HCT116 (cell line): ENCODE measurements around the gene LCNL1. TPM values are rescaled to one million over a fixed set of nuclear protein-coding genes. Genes with fewer than 3 reads are reported as not detected.

ENCODE experiments used
- ATAC-seq: fragments of 200-7000 bp; cut with Tn5 transposase; 2 replicates; pipeline ENCODE4 v1.9.1; 2020; ENCODE audit warnings: mild to moderate bottlenecking, moderate library complexity
- BruUV-seq: library from RNA; stranded (reverse); fragments of 400-500 nt; replicated peaks from 2 replicates; lab custom pipeline; 2021; lab: Mats Ljungman, UMichigan
- CTCF ChIA-PET: fragments of 300-600 bp; sonication (Branson Sonifier 250); formaldehyde crosslinking; loops from one replicate; lab custom pipeline; 2021; ENCODE audit warnings: antibody characterized with exemption; lab: Charles Lee
- POLR2A ChIA-PET: fragments of 300-600, 350-600 bp; sonication (Branson Sonifier 250); formaldehyde crosslinking; loops from one replicate; lab custom pipeline; 2021; ENCODE audit warnings: antibody characterized with exemption; lab: Charles Lee
- RAD21 ChIA-PET, 2 experiments: fragments of 300-600 bp; sonication (Branson Sonifier 250); formaldehyde crosslinking; loops; one replicate each; lab custom pipeline; 2023; ENCODE audit warnings: low total read pairs in 2 of 2; ENCODE audit not compliant: uncharacterized antibody in 2 of 2, unreplicated experiment in 2 of 2, low non-redundant PET in 1 of 2; lab: Charles Lee
- DNase-seq: peaks from one replicate; pipeline ENCODE4 v3.0.0-alpha.2; 2010; ENCODE audit warnings: low read depth, low spot score
- H2AFZ ChIP-seq: fragments of 200-600 bp; shearing (Covaris generic), sonication (generic); 2 replicates; pipeline ENCODE4 v1.6.1; 2017; ENCODE audit warnings: low read depth, mixed run types, mixed read lengths, antibody characterized with exemption, low read length; ENCODE audit not compliant: poor library complexity, severe bottlenecking
- H3K27ac ChIP-seq: 2 replicates; pipeline ENCODE4 v1.5.1; 2012; ENCODE audit warnings: low read depth, low read length
- H3K27me3 ChIP-seq: fragments of 200-600 bp; sonication (generic); 2 replicates; pipeline ENCODE4 v1.6.1; 2016; ENCODE audit warnings: mixed run types, low read length, mixed read lengths; ENCODE audit not compliant: insufficient read depth
- H3K36me3 ChIP-seq, 2 experiments: fragments of 200-500 bp in 1 of 2; fragments of 200-600 bp in 1 of 2; sonication (Bioruptor generic) in 1 of 2; sonication (generic) in 1 of 2; 2 replicates each; pipeline versions ENCODE4 v1.5.1 to v1.6.1; 2014 to 2016; ENCODE audit warnings: low read length in 2 of 2, inconsistent platforms in 1 of 2, mixed read lengths in 1 of 2, mixed run types in 1 of 2; ENCODE audit not compliant: insufficient read depth in 2 of 2, control insufficient read depth in 1 of 2
- H3K4me1 ChIP-seq, 2 experiments: fragments of 200-600 bp in 1 of 2; sonication (generic) in 1 of 2; 2 replicates each; pipeline versions ENCODE4 v1.5.1 to v1.6.1; 2012 to 2017; ENCODE audit warnings: low read length in 2 of 2, inconsistent platforms in 1 of 2, mild to moderate bottlenecking in 1 of 2, mixed read lengths in 1 of 2, mixed run types in 1 of 2, moderate library complexity in 1 of 2; ENCODE audit not compliant: insufficient read depth in 2 of 2, control insufficient read depth in 1 of 2
- H3K4me2 ChIP-seq: fragments of 200-600 bp; sonication (generic); 2 replicates; pipeline ENCODE4 v1.6.1; 2017; ENCODE audit warnings: mixed run types, low read length, mixed read lengths
- H3K4me3 ChIP-seq, 2 experiments: fragments of 200-600 bp in 1 of 2; sonication (generic) in 1 of 2; replicated peaks in 1 of 2; 2 replicates each; pipeline ENCODE4 v1.5.1; 2011 to 2016; ENCODE audit warnings: low read length in 2 of 2, control low read depth in 1 of 2, low read depth in 1 of 2, mild to moderate bottlenecking in 1 of 2, mixed read lengths in 1 of 2, mixed run types in 1 of 2
- H3K79me2 ChIP-seq: fragments of 200-600 bp; sonication (generic); 2 replicates; pipeline ENCODE4 v1.6.1; 2017; ENCODE audit warnings: mild to moderate bottlenecking, mixed run types, low read length, moderate library complexity, mixed read lengths; ENCODE audit not compliant: insufficient read depth
- H3K9ac ChIP-seq: fragments of 200-600 bp; sonication (generic); 2 replicates; pipeline ENCODE4 v1.6.1; 2016; ENCODE audit warnings: low read length, mixed read lengths
- H3K9me2 ChIP-seq: fragments of 200-600 bp; sonication (generic), shearing (Covaris generic); 2 replicates; pipeline ENCODE4 v1.6.1; 2017; ENCODE audit warnings: mixed run types, mild to moderate bottlenecking, moderate library complexity; ENCODE audit not compliant: insufficient read depth
- H3K9me3 ChIP-seq, 2 experiments: fragments of 200-500 bp in 1 of 2; fragments of 200-600 bp in 1 of 2; sonication (Bioruptor generic) in 1 of 2; sonication (generic) in 1 of 2; 2 replicates each; pipeline ENCODE4 v1.6.1; 2014 to 2017; ENCODE audit warnings: low read length in 2 of 2, mixed read lengths in 2 of 2, inconsistent platforms in 1 of 2, low read depth in 1 of 2, mild to moderate bottlenecking in 1 of 2, mixed run types in 1 of 2, moderate library complexity in 1 of 2; ENCODE audit not compliant: control insufficient read depth in 1 of 2, insufficient read depth in 1 of 2
- H4K20me1 ChIP-seq: fragments of 200-600 bp; sonication (generic), shearing (Covaris generic); 2 replicates; pipeline ENCODE4 v1.6.1; 2017; ENCODE audit warnings: mixed run types, mild to moderate bottlenecking, moderate library complexity; ENCODE audit not compliant: insufficient read depth
- FOSL1 ChIP-seq: IDR thresholded peaks from 2 replicates; pipeline ENCODE4 v1.6.1; 2012; ENCODE audit warnings: low read depth
- JUND ChIP-seq: IDR thresholded peaks from 2 replicates; pipeline ENCODE4 v1.6.1; 2012
- RAD21 ChIP-seq: IDR thresholded peaks from 2 replicates; pipeline ENCODE4 v1.6.1; 2012; ENCODE audit warnings: low read depth, mild to moderate bottlenecking
- REST ChIP-seq: IDR thresholded peaks from 2 replicates; pipeline ENCODE4 v1.6.1; 2012; ENCODE audit warnings: low read depth
- SRF ChIP-seq: IDR thresholded peaks from 2 replicates; pipeline ENCODE4 v1.6.1; 2012; ENCODE audit warnings: low read depth
- YY1 ChIP-seq: IDR thresholded peaks from 2 replicates; pipeline ENCODE4 v1.6.1; 2011; ENCODE audit warnings: low read length, low read depth, moderate library complexity, mild to moderate bottlenecking; ENCODE audit not compliant: insufficient replicate concordance; ENCODE audit errors: extremely low read depth
- ZFX ChIP-seq: fragments of 450-650 bp; IDR thresholded peaks from 2 replicates; pipeline ENCODE4 v1.6.1; 2017
- intact Hi-C: fragments of 100-400 bp; cut with micrococcal nuclease; formaldehyde crosslinking; loops from 2 replicates; pipeline ENCODE4 v1.10.0; 2022
- total RNA-seq: library from RNA; stranded (reverse); gene quantifications from one replicate; pipeline ENCODE4 v1.2.1, GENCODE V29; 2021; ENCODE audit not compliant: unreplicated experiment
- TF ChIP-seq, protein P1 (sequence below): IDR thresholded peaks from 2 replicates; pipeline ENCODE4 v1.6.1; 2011; ENCODE audit warnings: mild to moderate bottlenecking, low read length, moderate library complexity; ENCODE audit not compliant: insufficient replicate concordance; ENCODE audit errors: extremely low read depth
- TF ChIP-seq, protein P2 (sequence below): IDR thresholded peaks from 2 replicates; pipeline ENCODE4 v1.6.1; 2012

Gene LCNL1
- total RNA-seq, 1 experiment from 2014 or later, result 0.44 TPM

DNA sequence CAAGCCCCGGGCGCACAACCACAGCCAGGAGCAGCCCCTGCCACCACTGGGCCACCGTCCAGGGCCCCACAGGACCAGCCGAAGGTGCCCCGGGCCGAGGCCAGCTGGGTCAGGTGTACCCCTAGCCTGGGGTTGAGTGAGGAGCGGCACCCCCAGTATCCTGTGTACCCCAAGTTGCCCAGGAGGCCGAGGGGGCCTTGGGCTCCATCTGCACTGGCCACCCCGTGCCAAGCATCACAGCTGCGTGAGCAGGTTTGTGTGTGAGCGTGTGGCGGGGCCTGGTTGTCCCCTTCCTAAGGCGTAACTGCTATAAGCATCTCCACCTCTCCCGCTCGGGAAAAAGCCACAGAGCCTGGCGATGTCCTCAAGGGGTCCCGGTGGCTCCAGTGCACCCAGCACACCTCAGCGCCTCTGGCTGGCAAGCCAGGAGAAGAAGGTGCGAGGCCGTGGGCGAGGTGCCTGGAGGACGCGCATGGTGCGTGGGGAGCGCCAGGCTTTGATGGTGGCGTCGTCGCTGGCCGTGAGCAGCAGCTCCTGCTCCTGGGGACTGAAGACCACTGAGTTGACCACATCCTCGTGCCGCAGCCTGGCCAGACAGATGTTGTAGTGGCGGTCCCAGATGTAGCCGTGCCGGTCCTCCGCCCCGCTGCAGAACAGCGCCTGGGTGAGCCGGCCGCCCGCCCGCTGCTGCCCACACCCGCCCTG is 42.1 kb upstream of the LCNL1 start (continued):
- no peak for TF ChIP-seq REST
- TF ChIP-seq ZFX, result no peak
- TF ChIP-seq SRF, result no peak
- TF ChIP-seq, protein P1, sequence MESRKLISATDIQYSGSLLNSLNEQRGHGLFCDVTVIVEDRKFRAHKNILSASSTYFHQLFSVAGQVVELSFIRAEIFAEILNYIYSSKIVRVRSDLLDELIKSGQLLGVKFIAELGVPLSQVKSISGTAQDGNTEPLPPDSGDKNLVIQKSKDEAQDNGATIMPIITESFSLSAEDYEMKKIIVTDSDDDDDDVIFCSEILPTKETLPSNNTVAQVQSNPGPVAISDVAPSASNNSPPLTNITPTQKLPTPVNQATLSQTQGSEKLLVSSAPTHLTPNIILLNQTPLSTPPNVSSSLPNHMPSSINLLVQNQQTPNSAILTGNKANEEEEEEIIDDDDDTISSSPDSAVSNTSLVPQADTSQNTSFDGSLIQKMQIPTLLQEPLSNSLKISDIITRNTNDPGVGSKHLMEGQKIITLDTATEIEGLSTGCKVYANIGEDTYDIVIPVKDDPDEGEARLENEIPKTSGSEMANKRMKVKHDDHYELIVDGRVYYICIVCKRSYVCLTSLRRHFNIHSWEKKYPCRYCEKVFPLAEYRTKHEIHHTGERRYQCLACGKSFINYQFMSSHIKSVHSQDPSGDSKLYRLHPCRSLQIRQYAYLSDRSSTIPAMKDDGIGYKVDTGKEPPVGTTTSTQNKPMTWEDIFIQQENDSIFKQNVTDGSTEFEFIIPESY, result no peak

DNA sequence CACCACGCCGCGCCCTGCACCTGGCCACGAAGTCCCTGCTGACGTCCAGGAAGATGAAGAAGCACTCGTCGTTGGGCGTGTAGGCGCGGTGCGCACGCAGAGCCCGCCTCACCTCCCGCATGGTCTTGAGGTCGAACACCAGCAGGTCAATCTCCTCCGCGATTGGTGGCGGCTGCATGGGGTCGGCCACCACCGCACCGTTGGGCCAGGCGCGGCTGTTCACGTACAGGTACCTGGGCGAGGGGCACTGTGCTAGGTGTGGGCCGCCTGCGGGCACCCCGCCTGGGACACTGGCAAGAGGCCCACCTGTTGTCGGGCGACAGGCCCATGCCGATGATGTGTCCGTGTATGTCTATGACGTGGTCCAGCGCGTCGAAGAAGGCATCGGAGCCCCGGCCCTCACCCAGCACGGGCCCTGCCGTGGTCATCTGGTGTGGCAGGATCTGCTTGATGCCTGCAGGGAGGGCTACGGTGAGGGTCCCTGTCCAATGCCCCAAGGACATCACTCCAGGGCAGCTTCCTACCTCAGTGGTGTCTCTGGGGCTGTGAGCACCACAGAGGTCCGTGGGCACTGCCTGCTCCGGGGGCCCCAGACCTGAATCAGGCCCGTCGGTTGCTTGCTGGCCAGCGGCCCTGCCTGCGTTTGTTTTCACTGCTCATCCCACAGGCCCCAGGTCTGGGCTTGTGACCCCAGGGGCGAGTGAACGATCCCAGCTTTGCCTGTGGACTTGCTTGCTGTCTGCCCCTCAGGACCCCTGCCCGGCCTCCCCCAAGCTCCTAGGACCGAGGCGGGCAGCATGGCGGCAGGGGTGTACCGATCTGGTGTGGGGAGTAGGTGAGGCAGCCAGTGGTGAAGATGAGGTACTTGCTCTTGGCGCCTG is 41.3 kb upstream of the LCNL1 start:
- H2AFZ ChIP-seq, result no peak overlapping the region
- no peak overlapping the region for H3K4me2 ChIP-seq
- ChIA-PET CTCF (no interaction called here), RAD21 (no interaction called here)
- peaks cover 9 to 17% of the 10 kb centered on the region in 2 experiments; a peak in 3 of 4 replicates for H3K4me1 ChIP-seq
- H3K27ac ChIP-seq, result no peak overlapping the region; the same call in 1 of the 2 replicates
- H3K27me3 ChIP-seq, result no peaks in the 10 kb centered on the region
- no peak overlapping the region for H3K4me3 ChIP-seq
- no peak for TF ChIP-seq ZFX
- TF ChIP-seq REST, result no peak
- no peak for TF ChIP-seq YY1
- TF ChIP-seq, protein P2, sequence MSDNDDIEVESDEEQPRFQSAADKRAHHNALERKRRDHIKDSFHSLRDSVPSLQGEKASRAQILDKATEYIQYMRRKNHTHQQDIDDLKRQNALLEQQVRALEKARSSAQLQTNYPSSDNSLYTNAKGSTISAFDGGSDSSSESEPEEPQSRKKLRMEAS, result no peak
- TF ChIP-seq JUND, result no peak
- TF ChIP-seq RAD21, result no peak
- TF ChIP-seq FOSL1, result no peak
- TF ChIP-seq, all 23 proteins: peak for 0
- DNase-seq (no peak), ATAC-seq (no peak)
- Histone ChIP-seq H3K36me3 (peaks cover 12 to 15% of the 10 kb centered on the region in 2 experiments; a peak in 3 of 4 replicates), H3K79me2 (peaks cover 20% of the 10 kb centered on the region), H3K9me2 (no peaks in the 10 kb centered on the region), H3K9ac (no peak overlapping the region), H4K20me1 (no peaks in the 10 kb centered on the region), H3K9me3 (no peaks in the 10 kb centered on the region)
- POLR2A ChIA-PET, result no interaction called here
- BruUV-seq, result no TSS peak
- intact Hi-C loops, result loop anchor here (5.0 to 10.0 kb wide), 2 partner anchors 97 to 154 kb away; partner anchors contain the start of genes AJM1 and PHPT1
